ENCODE measurements around the gene TGFBR3.
"Not testable (repeated sequence)": the region's sequence is repeated elsewhere in the genome, so short reads cannot be mapped to it uniquely, and the experiment has no call there.

The TGFBR3 gene

GRCh38 chr1:91847851-91848250 lies 38.1 kb downstream of the TGFBR3 start:
- DNase-seq: no peak

GRCh38 chr1:91846639-91847013 lies 39.3 kb downstream of the TGFBR3 start:
- DNase-seq: no peak

- DNase-seq: no peak
These were observed 39.8 kb downstream of the TGFBR3 start for GRCh38 chr1:91846007-91846638.

GRCh38 chr1:91844862-91845528 lies 41.0 kb downstream of the TGFBR3 start:
- DNase-seq: no peak

GRCh38 chr1:91843843-91844242 lies 42.1 kb downstream of the TGFBR3 start:
- no peak for DNase-seq

- no peak for DNase-seq
These were observed 43.4 kb downstream of the TGFBR3 start for GRCh38 chr1:91842563-91842962.

- no peak for DNase-seq
These were observed 43.9 kb downstream of the TGFBR3 start for GRCh38 chr1:91842056-91842455.

GRCh38 chr1:91840276-91840675 lies 45.7 kb downstream of the TGFBR3 start:
- not testable (repeated sequence) for DNase-seq

- no peak for DNase-seq
These were observed 49.5 kb downstream of the TGFBR3 start for GRCh38 chr1:91836331-91837040.

- no peak for DNase-seq
These were observed 50.8 kb downstream of the TGFBR3 start for GRCh38 chr1:91835087-91835521.

- not testable (repeated sequence) for DNase-seq
These were observed 51.4 kb downstream of the TGFBR3 start for GRCh38 chr1:91834549-91834948.

- no peak for DNase-seq
These were observed 52.0 kb downstream of the TGFBR3 start for GRCh38 chr1:91833946-91834345.

GRCh38 chr1:91831132-91831930 lies 54.6 kb downstream of the TGFBR3 start:
- DNase-seq: no peak

- no peak for DNase-seq
These were observed 55.5 kb downstream of the TGFBR3 start for GRCh38 chr1:91830242-91831131.

GRCh38 chr1:91829293-91830153 lies 56.4 kb downstream of the TGFBR3 start:
- DNase-seq: no peak

- no peak for DNase-seq
These were observed 57.2 kb downstream of the TGFBR3 start for GRCh38 chr1:91828583-91829281.

GRCh38 chr1:91827459-91828321 lies 58.3 kb downstream of the TGFBR3 start:
- DNase-seq: no peak

GRCh38 chr1:91827087-91827458 lies 58.9 kb downstream of the TGFBR3 start:
- no peak for DNase-seq

GRCh38 chr1:91826649-91827048 lies 59.3 kb downstream of the TGFBR3 start:
- no peak for DNase-seq

- DNase-seq: no peak
These were observed 59.7 kb downstream of the TGFBR3 start for GRCh38 chr1:91826248-91826647.

All from stimulated activated naive CD4-positive, alpha-beta T cell (primary cell).